SH-SY5Y (cell line): Measurements from ENCODE around the gene QRSL1.

Experiments
- GATA2 ChIP-seq: IDR thresholded peaks from 2 replicates; pipeline ENCODE4 v1.6.1; 2011; ENCODE audit warnings: mild to moderate bottlenecking, low read depth, low read length
- GATA3 ChIP-seq: IDR thresholded peaks from 2 replicates; pipeline ENCODE4 v1.6.1; 2011; ENCODE audit warnings: low read depth, mild to moderate bottlenecking, low read length, moderate library complexity

The QRSL1 gene

GRCh38 chr6:106617302-106617701 is 12.1 kb upstream of the QRSL1 start:
- TF ChIP-seq GATA3 (no peak), GATA2 (no peak)

DNA sequence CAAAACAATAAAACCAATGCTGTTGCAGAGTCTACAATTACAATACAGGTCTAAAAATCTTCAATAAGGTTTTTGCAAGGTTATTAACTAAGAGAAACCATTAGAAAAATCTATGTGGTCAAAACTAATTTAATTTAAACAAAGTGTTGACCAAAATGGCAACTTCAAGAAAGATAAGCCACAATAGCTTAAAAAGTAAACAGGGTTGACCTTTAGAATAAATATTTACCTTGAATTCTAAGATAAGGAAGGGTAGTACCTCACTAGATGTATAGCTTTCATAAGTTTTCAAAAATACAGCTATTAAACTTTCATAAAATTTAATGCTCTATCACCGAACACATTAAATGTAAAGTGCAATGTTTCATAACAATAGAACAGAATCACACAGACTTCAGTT is 11.5 kb upstream of the QRSL1 start:
- no peak for TF ChIP-seq GATA3
- no peak for TF ChIP-seq GATA2

- TF ChIP-seq GATA2: no peak
- no peak for TF ChIP-seq GATA3
Observed at GRCh38 chr6:106618324-106618723, 11.1 kb upstream of the QRSL1 start.

DNA sequence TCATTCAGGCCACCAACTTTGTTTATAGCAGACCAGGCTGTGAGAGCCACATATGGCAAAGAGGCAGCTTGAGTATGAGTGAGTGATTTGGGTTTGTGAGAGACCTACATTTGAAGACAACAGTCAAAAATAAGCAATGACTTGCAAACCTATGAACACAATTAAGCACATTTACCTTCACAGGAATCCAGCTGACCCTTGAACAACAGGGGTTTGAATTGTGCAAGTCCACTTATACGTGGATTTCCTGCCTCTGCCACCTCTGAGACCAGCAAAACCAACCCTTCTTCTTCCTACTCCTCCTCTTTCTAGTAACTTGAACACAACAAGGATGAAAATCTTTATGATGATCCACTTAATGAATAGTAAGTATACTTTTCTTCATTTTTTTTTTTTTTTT is 10.2 kb upstream of the QRSL1 start:
- no peak for TF ChIP-seq GATA3
- TF ChIP-seq GATA2: no peak

DNA sequence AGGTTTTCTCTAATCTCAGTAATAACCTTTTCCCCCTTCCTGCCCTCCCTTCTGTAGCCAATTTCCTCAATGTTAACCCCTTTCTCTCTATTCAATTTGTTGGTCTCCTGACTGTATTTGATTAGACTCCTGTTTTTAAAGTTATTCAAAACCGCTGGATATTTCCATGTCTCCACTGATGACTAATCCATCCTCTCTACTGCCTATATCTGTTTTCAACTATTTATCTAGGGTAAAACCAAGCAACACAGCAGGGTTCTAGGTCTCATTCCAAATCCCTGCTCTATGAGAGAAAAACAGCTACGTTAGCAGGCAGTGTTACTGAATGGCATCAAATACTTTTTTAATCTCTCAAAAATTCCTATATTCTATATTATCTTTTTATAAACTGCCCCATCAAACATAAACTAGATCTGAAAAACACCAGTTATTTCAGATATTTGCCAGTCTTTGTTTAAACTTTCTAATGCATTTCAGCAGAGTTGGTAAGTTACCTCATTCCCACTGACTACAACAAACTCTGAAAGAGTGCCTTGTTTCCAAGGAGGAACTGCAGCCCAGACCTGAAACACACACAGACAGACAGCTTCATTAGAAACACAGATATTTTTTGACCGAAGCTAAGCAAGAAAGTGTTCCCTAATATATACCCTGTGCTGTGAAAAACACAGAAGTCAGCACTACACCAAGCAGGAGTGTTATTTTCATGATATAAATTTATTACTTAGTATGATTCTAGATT is 8.3 kb upstream of the QRSL1 start:
- no peak for TF ChIP-seq GATA3
- no peak for TF ChIP-seq GATA2

DNA sequence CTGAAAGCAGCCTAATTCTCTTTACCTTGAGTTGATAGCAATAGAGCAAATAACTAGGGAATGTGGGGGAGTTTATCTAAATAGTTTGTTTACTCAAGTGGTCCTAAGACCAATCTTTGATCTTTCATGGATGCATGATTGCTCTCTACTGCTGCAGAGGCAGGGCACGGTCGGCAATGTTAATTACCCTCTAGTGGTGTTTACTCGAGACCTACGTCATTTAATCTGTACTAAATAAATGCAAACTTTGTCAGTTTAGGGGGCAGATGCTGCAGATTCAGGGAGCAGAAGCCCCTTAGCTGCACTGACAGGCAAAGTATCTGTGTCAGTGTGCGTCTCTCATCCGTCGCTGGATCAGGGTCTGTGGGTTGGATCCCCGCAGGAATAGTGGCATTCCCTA is 7.0 kb upstream of the QRSL1 start:
- TF ChIP-seq GATA3: no peak
- no peak for TF ChIP-seq GATA2

- no peak for TF ChIP-seq GATA3
- TF ChIP-seq GATA2: no peak
Observed at GRCh38 chr6:106623039-106623438, 6.3 kb upstream of the QRSL1 start.

GRCh38 chr6:106626485-106626884 is 2.9 kb upstream of the QRSL1 start:
- TF ChIP-seq GATA3: no peak
- TF ChIP-seq GATA2: no peak

- no peak for TF ChIP-seq GATA3
- TF ChIP-seq GATA2: no peak
Observed at GRCh38 chr6:106628658-106629102, 698 bp upstream of the QRSL1 start.

DNA sequence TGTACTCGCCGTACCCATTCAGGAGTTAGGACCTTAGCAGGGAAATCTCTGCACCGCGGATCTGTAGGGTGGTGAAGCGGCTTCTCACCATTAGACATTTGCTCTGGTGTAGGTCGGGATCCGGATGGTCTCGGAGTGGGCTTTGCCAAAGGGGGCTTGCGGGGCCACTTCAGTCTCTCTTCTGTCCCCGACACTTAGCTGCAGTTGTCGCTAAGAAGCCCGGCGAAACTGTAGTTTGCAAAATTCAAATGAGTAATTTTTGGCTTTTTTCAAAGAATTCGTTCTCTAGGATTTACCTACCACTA is 433 bp downstream of the QRSL1 start:
- TF ChIP-seq GATA3 (no peak), GATA2 (no peak)

DNA sequence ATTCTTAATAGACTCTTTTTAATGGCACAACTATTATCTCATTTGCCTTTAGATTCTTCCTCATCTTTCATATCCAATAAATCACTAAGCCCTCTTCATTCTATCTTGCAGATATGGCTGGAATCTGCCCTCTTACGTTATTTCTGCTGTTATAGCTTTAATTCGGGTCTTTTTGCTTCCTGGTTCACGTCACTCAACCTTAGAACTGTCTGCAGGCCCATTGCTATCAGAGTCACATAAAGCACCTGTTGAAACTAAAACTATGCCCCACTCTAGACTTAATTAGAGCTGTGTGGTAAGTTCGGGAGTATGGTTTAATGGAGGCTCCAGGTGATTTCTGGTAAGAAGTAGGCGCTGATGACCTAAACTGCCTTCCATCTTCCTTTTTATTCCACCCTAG is 988 bp downstream of the QRSL1 start:
- no peak for TF ChIP-seq GATA2
- TF ChIP-seq GATA3: no peak

DNA sequence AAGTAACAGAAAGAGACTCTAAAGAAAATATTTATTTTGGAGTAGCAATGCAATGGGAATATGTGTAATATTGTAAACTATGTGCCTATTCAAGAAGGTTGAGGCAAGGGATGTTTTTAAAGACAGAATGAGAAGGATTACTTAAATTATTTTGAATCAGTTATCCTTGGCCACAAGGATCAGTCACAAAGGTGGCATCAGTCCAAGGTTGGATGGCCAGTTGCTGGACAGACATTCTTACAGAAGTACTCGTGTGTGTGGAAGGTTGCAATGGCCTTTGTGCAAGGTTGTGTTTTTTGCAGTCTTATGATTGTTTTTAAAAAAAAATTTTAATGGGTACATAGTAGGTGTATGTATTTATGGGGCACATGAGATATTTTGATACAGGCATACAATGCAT is 2.0 kb downstream of the QRSL1 start:
- TF ChIP-seq GATA3: no peak
- no peak for TF ChIP-seq GATA2

GRCh38 chr6:106634565-106634964 is 5.2 kb downstream of the QRSL1 start:
- no peak for TF ChIP-seq GATA3
- TF ChIP-seq GATA2: no peak

GRCh38 chr6:106637051-106637716 is 7.8 kb downstream of the QRSL1 start:
- TF ChIP-seq GATA3: no peak
- no peak for TF ChIP-seq GATA2

- TF ChIP-seq GATA3 (no peak), GATA2 (no peak)
Observed at GRCh38 chr6:106637717-106638341, 8.5 kb downstream of the QRSL1 start.
